Effector CD4-positive, alpha-beta T cell (primary cell): ENCODE measurements around the gene RADIL.

ENCODE experiments used
- DNase-seq: peaks from one replicate; pipeline ENCODE4 v3.0.0-alpha.2; 2020

Gene RADIL

GRCh38 chr7:4880218-4880617, 3.3 kb downstream of the RADIL start:
- DNase-seq = no peak

GRCh38 chr7:4879396-4880081, 4.0 kb downstream of the RADIL start:
- no peak for DNase-seq

GRCh38 chr7:4878336-4879335, 4.9 kb downstream of the RADIL start:
- DNase-seq = no peak

- DNase-seq = no peak
These were observed 6.9 kb downstream of the RADIL start for GRCh38 chr7:4876586-4876985.

GRCh38 chr7:4875391-4875790, 8.1 kb downstream of the RADIL start:
- DNase-seq = no peak

- DNase-seq = no peak
These were observed 10.2 kb downstream of the RADIL start for GRCh38 chr7:4873071-4873944.

- DNase-seq = no peak
These were observed 11.4 kb downstream of the RADIL start for GRCh38 chr7:4871930-4872675.

- no peak for DNase-seq
These were observed 12.3 kb downstream of the RADIL start for GRCh38 chr7:4871056-4871680.

- DNase-seq = no peak
These were observed 15.0 kb downstream of the RADIL start for GRCh38 chr7:4868493-4868892.

GRCh38 chr7:4866528-4867496, 16.7 kb downstream of the RADIL start:
- no peak for DNase-seq

GRCh38 chr7:4862156-4862555, 21.4 kb downstream of the RADIL start:
- no peak for DNase-seq

- DNase-seq = no peak
These were observed 21.8 kb downstream of the RADIL start, which contains the start of gene PAPOLB for GRCh38 chr7:4861673-4862072. Gene PAPOLB, minus strand, starts transcription at chr7:4862030. Its CDS starts 220 bp downstream, at chr7:4861810.

- DNase-seq = no peak
These were observed 22.3 kb downstream of the RADIL start for GRCh38 chr7:4861227-4861626.

- no peak for DNase-seq
These were observed 26.3 kb downstream of the RADIL start for GRCh38 chr7:4857189-4857588.

- no peak for DNase-seq
These were observed 27.0 kb downstream of the RADIL start for GRCh38 chr7:4856336-4857057.

GRCh38 chr7:4854916-4855315, 28.6 kb downstream of the RADIL start:
- no peak for DNase-seq

GRCh38 chr7:4851459-4852422, 31.8 kb downstream of the RADIL start:
- no peak for DNase-seq

- no peak for DNase-seq
These were observed 33.2 kb downstream of the RADIL start for GRCh38 chr7:4850262-4850795.
